ENCODE data around the gene ARHGAP45. TPM values are rescaled to one million over a fixed set of nuclear protein-coding genes. Genes with fewer than 3 reads are reported as not detected.

The ARHGAP45 gene
- total and polyA plus RNA-seq, 9 of the 15 experiments (the other 6 are each of a cell fraction or from before 2014, with no cell fraction given) = 0.08 to 22.1 (median 4.2) TPM

DNA sequence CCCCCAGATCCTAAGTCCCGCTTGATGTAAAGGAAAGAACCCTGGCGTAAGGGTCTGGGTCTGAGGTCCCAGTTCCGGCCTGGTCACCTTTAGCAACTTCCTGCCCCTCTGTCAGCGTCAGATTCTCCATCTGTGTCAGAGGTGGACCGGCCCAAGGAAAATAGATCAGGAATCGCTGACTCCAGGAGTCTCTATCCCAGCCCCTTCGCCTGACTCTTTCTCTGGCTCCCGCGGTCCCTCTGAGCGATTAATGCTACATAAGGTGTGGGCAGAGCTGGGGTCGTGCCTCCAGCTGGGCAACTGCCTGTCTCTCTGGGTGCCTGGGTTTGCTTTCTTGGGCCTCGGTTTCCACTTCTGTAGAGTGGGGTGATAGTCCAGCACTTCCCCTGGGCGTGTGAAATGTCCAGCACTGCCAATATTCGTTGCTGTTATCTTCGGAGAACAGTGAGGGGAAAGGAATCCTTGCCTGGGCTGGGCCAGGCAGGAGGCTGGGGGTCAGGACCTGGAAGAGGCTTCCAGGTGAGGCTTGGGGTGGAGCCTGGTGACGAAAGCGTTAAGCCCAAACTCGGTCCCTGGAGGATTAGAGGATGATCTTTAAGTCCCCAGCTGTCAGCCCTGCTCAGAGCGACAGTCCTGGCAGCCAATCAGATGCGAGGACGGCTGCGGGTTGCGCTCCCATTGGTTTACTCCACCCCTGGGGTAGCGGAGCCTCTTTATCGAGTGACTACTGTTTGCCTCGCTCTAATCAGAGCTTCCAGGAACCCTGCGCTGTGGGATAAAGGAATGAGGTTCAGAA is 26.3 kb upstream of the ARHGAP45 start (continued):
- TF ChIP-seq CBFA2T2 (conservative IDR thresholded peaks at IDR 0.05) (peak; percentile 84), ETV1 (tag; conservative IDR thresholded peaks at IDR 0.05; ENCODE audit: low read depth) (peak; percentile 47; the same call in 1 of the 2 replicates), ZBTB43 (CRISPR knock-in tag; IDR thresholded peaks at IDR 0.05) (0 out of 2 replicates have a peak, but pooled peaks have one; percentile 83), ELF2 (CRISPR knock-in tag; IDR thresholded peaks at IDR 0.05) (no peak), DPF2 (IDR thresholded peaks at IDR 0.05) (peak; percentile 64), ZSCAN32 (CRISPR knock-in tag; IDR thresholded peaks at IDR 0.05) (no peak), ZNF766 (CRISPR knock-in tag; conservative IDR thresholded peaks at IDR 0.05) (peak; percentile 61), ZFP1 (CRISPR knock-in tag; IDR thresholded peaks at IDR 0.05) (no peak), DACH1 (IDR thresholded peaks at IDR 0.05; ENCODE audit: partially characterized antibody) (peak; percentile 92)
- TF ChIP-seq, protein P1, sequence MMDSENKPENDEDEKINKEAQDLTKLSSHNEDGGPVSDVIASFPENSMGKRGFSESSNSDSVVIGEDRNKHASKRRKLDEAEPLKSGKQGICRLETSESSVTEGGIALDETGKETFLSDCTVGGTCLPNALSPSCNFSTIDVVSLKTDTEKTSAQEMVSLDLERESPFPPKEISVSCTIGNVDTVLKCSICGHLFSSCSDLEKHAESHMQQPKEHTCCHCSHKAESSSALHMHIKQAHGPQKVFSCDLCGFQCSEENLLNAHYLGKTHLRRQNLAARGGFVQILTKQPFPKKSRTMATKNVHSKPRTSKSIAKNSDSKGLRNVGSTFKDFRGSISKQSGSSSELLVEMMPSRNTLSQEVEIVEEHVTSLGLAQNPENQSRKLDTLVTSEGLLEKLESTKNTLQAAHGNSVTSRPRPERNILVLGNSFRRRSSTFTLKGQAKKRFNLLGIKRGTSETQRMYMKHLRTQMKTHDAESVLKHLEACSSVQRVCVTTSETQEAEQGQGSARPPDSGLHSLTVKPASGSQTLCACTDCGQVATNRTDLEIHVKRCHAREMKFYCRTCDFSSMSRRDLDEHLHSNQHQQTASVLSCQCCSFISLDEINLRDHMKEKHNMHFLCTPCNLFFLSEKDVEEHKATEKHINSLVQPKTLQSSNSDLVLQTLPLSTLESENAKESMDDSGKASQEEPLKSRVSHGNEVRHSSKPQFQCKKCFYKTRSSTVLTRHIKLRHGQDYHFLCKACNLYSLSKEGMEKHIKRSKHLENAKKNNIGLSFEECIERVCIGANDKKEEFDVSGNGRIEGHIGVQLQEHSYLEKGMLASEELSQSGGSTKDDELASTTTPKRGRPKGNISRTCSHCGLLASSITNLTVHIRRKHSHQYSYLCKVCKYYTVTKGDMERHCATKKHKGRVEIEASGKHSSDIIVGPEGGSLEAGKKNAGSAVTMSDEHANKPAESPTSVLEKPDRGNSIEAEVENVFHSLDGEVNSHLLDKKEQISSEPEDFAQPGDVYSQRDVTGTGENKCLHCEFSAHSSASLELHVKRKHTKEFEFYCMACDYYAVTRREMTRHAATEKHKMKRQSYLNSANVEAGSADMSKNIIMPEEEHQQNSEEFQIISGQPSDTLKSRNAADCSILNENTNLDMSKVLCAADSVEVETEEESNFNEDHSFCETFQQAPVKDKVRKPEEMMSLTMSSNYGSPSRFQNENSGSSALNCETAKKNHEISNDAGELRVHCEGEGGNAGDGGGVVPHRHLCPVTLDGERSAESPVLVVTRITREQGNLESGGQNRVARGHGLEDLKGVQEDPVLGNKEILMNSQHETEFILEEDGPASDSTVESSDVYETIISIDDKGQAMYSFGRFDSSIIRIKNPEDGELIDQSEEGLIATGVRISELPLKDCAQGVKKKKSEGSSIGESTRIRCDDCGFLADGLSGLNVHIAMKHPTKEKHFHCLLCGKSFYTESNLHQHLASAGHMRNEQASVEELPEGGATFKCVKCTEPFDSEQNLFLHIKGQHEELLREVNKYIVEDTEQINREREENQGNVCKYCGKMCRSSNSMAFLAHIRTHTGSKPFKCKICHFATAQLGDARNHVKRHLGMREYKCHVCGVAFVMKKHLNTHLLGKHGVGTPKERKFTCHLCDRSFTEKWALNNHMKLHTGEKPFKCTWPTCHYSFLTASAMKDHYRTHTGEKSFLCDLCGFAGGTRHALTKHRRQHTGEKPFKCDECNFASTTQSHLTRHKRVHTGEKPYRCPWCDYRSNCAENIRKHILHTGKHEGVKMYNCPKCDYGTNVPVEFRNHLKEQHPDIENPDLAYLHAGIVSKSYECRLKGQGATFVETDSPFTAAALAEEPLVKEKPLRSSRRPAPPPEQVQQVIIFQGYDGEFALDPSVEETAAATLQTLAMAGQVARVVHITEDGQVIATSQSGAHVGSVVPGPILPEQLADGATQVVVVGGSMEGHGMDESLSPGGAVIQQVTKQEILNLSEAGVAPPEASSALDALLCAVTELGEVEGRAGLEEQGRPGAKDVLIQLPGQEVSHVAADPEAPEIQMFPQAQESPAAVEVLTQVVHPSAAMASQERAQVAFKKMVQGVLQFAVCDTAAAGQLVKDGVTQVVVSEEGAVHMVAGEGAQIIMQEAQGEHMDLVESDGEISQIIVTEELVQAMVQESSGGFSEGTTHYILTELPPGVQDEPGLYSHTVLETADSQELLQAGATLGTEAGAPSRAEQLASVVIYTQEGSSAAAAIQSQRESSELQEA (IDR thresholded peaks at IDR 0.05; ENCODE audit: low read depth) = no peak
- TF ChIP-seq, protein P2, sequence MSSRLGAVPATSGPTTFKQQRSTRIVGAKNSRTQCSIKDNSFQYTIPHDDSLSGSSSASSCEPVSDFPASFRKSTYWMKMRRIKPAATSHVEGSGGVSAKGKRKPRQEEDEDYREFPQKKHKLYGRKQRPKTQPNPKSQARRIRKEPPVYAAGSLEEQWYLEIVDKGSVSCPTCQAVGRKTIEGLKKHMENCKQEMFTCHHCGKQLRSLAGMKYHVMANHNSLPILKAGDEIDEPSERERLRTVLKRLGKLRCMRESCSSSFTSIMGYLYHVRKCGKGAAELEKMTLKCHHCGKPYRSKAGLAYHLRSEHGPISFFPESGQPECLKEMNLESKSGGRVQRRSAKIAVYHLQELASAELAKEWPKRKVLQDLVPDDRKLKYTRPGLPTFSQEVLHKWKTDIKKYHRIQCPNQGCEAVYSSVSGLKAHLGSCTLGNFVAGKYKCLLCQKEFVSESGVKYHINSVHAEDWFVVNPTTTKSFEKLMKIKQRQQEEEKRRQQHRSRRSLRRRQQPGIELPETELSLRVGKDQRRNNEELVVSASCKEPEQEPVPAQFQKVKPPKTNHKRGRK (tag; IDR thresholded peaks at IDR 0.05) = no peak
- TF ChIP-seq, protein P3, sequence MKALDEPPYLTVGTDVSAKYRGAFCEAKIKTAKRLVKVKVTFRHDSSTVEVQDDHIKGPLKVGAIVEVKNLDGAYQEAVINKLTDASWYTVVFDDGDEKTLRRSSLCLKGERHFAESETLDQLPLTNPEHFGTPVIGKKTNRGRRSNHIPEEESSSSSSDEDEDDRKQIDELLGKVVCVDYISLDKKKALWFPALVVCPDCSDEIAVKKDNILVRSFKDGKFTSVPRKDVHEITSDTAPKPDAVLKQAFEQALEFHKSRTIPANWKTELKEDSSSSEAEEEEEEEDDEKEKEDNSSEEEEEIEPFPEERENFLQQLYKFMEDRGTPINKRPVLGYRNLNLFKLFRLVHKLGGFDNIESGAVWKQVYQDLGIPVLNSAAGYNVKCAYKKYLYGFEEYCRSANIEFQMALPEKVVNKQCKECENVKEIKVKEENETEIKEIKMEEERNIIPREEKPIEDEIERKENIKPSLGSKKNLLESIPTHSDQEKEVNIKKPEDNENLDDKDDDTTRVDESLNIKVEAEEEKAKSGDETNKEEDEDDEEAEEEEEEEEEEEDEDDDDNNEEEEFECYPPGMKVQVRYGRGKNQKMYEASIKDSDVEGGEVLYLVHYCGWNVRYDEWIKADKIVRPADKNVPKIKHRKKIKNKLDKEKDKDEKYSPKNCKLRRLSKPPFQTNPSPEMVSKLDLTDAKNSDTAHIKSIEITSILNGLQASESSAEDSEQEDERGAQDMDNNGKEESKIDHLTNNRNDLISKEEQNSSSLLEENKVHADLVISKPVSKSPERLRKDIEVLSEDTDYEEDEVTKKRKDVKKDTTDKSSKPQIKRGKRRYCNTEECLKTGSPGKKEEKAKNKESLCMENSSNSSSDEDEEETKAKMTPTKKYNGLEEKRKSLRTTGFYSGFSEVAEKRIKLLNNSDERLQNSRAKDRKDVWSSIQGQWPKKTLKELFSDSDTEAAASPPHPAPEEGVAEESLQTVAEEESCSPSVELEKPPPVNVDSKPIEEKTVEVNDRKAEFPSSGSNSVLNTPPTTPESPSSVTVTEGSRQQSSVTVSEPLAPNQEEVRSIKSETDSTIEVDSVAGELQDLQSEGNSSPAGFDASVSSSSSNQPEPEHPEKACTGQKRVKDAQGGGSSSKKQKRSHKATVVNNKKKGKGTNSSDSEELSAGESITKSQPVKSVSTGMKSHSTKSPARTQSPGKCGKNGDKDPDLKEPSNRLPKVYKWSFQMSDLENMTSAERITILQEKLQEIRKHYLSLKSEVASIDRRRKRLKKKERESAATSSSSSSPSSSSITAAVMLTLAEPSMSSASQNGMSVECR (CRISPR knock-in tag; IDR thresholded peaks at IDR 0.05) = peak; percentile 76
